ENCODE data around the gene ALPK1. TPM values are rescaled to one million over a fixed set of nuclear protein-coding genes. Genes with fewer than 3 reads are reported as not detected.

ALPK1 gene
- polyA plus RNA-seq, 3 donors, result 5.3 to 14.2 (median 8.1) TPM

- Histone ChIP-seq H4K20me1 (ENCODE audit: insufficient read depth, low read length) (no peaks in the 10 kb centered on the region), H3K9ac (ENCODE audit: insufficient read depth, low read length, poor library complexity, severe bottlenecking) (no peak overlapping the region), H3K27me3 (ENCODE audit: control insufficient read depth in 2 of 2, insufficient read depth in 2 of 2, low read length in 2 of 2) (no peaks in the 10 kb centered on the region), H3K4me1 (ENCODE audit: control insufficient read depth in 1 of 2, insufficient read depth in 2 of 2, low read length in 2 of 2) (no peaks in the 10 kb centered on the region), H3K4me3 (replicated peaks in 1 of 3; ENCODE audit: low read depth in 2 of 3, low read length in 3 of 3) (no peak overlapping the region), H3K27ac (ENCODE audit: low read depth in 1 of 2, low read length in 2 of 2) (no peak overlapping the region), H3K9me3 (replicated peaks in 1 of 2; ENCODE audit: control insufficient read depth in 1 of 2, insufficient read depth in 1 of 2, low read length in 2 of 2) (no peaks in the 10 kb centered on the region), H3K79me2 (ENCODE audit: insufficient read depth, low read length) (no peaks in the 10 kb centered on the region), H3K4me2 (replicated peaks; ENCODE audit: extremely low read depth, low read length, poor library complexity, severe bottlenecking) (no peak overlapping the region), H3K36me3 (replicated peaks in 1 of 2; ENCODE audit: control insufficient read depth in 1 of 2, insufficient read depth in 2 of 2, low read length in 2 of 2) (peaks cover 0 to 17% of the 10 kb centered on the region in 2 donors), H2AFZ (ENCODE audit: insufficient read depth, low read depth, low read length, poor library complexity, severe bottlenecking) (no peak overlapping the region)
- DNase-seq, result no peak
- Mint-ChIP-seq H3K4me1 (no peaks in the 10 kb centered on the region), H3K27ac (no peak overlapping the region), H3K9me3 (no peaks in the 10 kb centered on the region), H3K36me3 (peaks cover 20% of the 10 kb centered on the region in 2 donors), H3K27me3 (ENCODE audit: low read depth in 3 of 3) (no peaks in the 10 kb centered on the region), H3K4me3 (no peak overlapping the region)
- TF ChIP-seq, protein P1, sequence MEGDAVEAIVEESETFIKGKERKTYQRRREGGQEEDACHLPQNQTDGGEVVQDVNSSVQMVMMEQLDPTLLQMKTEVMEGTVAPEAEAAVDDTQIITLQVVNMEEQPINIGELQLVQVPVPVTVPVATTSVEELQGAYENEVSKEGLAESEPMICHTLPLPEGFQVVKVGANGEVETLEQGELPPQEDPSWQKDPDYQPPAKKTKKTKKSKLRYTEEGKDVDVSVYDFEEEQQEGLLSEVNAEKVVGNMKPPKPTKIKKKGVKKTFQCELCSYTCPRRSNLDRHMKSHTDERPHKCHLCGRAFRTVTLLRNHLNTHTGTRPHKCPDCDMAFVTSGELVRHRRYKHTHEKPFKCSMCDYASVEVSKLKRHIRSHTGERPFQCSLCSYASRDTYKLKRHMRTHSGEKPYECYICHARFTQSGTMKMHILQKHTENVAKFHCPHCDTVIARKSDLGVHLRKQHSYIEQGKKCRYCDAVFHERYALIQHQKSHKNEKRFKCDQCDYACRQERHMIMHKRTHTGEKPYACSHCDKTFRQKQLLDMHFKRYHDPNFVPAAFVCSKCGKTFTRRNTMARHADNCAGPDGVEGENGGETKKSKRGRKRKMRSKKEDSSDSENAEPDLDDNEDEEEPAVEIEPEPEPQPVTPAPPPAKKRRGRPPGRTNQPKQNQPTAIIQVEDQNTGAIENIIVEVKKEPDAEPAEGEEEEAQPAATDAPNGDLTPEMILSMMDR (IDR thresholded peaks at IDR 0.05), result no peak
- intact Hi-C loops (cut with micrococcal nuclease), result no loop called here
- WGBS (ENCODE audit: insufficient coverage), result 100% methylated on average over 1 of the region's 5 CpGs
Measured at GRCh38 chr4:112341033-112341432, 43.9 kb downstream of the ALPK1 start.

- Mint-ChIP-seq H3K36me3 (peaks cover 16 to 19% of the 10 kb centered on the region in 2 donors), H3K4me1 (no peaks in the 10 kb centered on the region), H3K9me3 (no peaks in the 10 kb centered on the region), H3K27ac (no peak overlapping the region), H3K27me3 (ENCODE audit: low read depth in 3 of 3) (no peaks in the 10 kb centered on the region), H3K4me3 (no peak overlapping the region)
- H3K4me2 ChIP-seq (replicated peaks; ENCODE audit: extremely low read depth, low read length, poor library complexity, severe bottlenecking), result no peak overlapping the region
- 100% methylated on average over 3 of the region's 10 CpGs for WGBS (ENCODE audit: insufficient coverage)
- no peaks in the 10 kb centered on the region for H3K27me3 ChIP-seq (ENCODE audit: control insufficient read depth in 2 of 2, insufficient read depth in 2 of 2, low read length in 2 of 2)
- no peak overlapping the region for H3K9ac ChIP-seq (ENCODE audit: insufficient read depth, low read length, poor library complexity, severe bottlenecking)
- TF ChIP-seq, protein P1 (IDR thresholded peaks at IDR 0.05), result no peak
- peaks cover 0 to 19% of the 10 kb centered on the region in 2 donors for H3K36me3 ChIP-seq (replicated peaks in 1 of 2; ENCODE audit: control insufficient read depth in 1 of 2, insufficient read depth in 2 of 2, low read length in 2 of 2)
- H4K20me1 ChIP-seq (ENCODE audit: insufficient read depth, low read length), result no peaks in the 10 kb centered on the region
- no peaks in the 10 kb centered on the region for H3K79me2 ChIP-seq (ENCODE audit: insufficient read depth, low read length)
- no peaks in the 10 kb centered on the region for H3K9me3 ChIP-seq (replicated peaks in 1 of 2; ENCODE audit: control insufficient read depth in 1 of 2, insufficient read depth in 1 of 2, low read length in 2 of 2)
- H3K27ac ChIP-seq (ENCODE audit: low read depth in 1 of 2, low read length in 2 of 2), result no peak overlapping the region
- no peak for DNase-seq
- no peak overlapping the region for H3K4me3 ChIP-seq (replicated peaks in 1 of 3; ENCODE audit: low read depth in 2 of 3, low read length in 3 of 3)
- intact Hi-C loops (cut with micrococcal nuclease), result no loop called here
- H3K4me1 ChIP-seq (ENCODE audit: control insufficient read depth in 1 of 2, insufficient read depth in 2 of 2, low read length in 2 of 2), result no peaks in the 10 kb centered on the region
- no peak overlapping the region for H2AFZ ChIP-seq (ENCODE audit: insufficient read depth, low read depth, low read length, poor library complexity, severe bottlenecking)
Measured at GRCh38 chr4:112343330-112344080, 46.3 kb downstream of the ALPK1 start.

Data from CD14-positive monocyte (primary cell).